ENCODE results near the gene BNC2.

DNA sequence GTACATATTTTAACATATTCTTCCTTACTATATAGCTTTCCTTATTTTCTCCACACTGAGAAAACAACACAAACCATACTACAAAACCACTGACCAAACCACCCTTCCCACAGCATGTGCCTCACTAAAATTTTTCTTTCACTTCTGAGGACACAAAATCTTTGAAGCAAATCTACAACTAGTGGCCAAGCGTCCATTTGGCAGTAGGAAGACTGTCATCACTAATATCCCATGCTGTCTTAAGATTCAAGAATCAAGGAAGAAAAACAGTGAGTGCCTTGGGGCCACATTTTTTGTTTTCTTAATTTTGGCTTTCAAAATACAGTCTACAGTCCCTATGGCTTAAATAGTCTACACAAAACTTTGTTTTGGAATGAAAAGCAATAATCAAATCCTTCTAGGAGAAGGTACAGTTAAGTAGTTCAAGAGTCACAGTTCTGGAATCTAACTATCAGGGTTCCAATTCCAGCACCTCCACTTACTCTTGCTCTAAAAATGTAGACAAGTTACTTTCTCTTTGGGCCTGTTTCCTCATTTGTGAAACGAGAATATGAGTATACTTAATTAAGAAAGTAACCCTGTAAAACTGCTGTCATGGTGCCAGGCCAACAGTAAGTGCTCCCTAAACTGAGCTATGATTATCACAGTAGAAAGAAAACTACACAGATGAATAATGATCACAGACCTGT, 227.9 kb downstream of the BNC2 start:
- TF ChIP-seq, protein P1, sequence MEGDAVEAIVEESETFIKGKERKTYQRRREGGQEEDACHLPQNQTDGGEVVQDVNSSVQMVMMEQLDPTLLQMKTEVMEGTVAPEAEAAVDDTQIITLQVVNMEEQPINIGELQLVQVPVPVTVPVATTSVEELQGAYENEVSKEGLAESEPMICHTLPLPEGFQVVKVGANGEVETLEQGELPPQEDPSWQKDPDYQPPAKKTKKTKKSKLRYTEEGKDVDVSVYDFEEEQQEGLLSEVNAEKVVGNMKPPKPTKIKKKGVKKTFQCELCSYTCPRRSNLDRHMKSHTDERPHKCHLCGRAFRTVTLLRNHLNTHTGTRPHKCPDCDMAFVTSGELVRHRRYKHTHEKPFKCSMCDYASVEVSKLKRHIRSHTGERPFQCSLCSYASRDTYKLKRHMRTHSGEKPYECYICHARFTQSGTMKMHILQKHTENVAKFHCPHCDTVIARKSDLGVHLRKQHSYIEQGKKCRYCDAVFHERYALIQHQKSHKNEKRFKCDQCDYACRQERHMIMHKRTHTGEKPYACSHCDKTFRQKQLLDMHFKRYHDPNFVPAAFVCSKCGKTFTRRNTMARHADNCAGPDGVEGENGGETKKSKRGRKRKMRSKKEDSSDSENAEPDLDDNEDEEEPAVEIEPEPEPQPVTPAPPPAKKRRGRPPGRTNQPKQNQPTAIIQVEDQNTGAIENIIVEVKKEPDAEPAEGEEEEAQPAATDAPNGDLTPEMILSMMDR (conservative IDR thresholded peaks at IDR 0.05; ENCODE audit: low read length): no peak
- TF ChIP-seq EZH2phosphoT487 (IDR thresholded peaks at IDR 0.05; ENCODE audit: borderline replicate concordance): no peak

Data from Loucy (cell line).